Measurements from ENCODE around the gene UBTF.

The UBTF gene, protein sequence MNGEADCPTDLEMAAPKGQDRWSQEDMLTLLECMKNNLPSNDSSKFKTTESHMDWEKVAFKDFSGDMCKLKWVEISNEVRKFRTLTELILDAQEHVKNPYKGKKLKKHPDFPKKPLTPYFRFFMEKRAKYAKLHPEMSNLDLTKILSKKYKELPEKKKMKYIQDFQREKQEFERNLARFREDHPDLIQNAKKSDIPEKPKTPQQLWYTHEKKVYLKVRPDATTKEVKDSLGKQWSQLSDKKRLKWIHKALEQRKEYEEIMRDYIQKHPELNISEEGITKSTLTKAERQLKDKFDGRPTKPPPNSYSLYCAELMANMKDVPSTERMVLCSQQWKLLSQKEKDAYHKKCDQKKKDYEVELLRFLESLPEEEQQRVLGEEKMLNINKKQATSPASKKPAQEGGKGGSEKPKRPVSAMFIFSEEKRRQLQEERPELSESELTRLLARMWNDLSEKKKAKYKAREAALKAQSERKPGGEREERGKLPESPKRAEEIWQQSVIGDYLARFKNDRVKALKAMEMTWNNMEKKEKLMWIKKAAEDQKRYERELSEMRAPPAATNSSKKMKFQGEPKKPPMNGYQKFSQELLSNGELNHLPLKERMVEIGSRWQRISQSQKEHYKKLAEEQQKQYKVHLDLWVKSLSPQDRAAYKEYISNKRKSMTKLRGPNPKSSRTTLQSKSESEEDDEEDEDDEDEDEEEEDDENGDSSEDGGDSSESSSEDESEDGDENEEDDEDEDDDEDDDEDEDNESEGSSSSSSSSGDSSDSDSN

GRCh38 chr17:44219616-44220212, at the start of gene UBTF:
TSS of gene UBTF (minus strand) at chr17:44219675. CDS start at chr17:44218229, 1,446 bp downstream.
- peak; percentile 41 for DNase-seq (ENCODE audit: low read depth)

DNA sequence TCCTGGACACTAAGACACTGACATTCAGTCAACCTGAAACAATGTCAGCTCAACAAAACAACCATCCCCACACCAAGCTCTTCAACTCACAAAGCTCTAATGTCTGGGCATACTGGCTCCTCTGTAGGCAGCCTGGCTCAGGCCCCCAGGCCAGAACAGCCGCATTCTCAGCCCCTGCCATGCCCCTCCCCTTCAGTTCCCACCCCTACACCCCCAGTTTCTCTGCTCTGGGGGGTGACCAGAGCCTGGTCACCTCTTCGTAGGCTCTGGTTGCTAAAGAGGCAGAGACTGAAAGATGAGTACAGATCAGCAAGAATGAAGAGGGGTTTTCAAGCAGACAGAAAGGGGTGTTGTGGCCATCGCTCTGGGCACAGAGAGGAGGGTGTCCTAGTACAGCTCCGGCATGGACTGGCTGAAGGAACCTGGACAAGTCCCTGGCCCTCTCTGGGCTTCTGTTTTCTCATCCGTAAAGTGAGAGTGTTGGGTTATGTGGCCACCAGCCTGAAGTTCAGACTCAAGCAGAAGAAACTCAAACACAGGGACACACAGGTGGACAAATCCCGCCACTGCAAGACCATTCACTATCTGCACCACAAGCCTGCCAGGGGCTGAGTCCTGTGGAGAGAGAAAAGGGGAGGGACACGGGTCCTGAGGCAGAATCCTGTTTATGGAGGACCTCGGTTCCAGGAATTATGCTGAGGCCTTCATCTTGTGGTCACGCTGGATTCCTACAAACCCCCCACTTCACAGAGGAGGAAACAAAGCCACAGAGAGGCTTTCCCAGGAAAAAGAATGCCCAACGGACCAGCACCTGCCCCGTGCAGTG, 49.4 kb upstream of the UBTF start:
- DNase-seq (ENCODE audit: low read depth), result no peak

GRCh38 chr17:44267818-44268490, 48.5 kb upstream of the UBTF start, which contains the start of gene SLC4A1:
TSS of gene SLC4A1 (minus strand) at chr17:44268135. CDS start at chr17:44262866, 5,269 bp downstream.
- no peak for DNase-seq (ENCODE audit: low read depth)

GRCh38 chr17:44267165-44267455, 47.6 kb upstream of the UBTF start:
- DNase-seq (ENCODE audit: low read depth), result no peak

DNA sequence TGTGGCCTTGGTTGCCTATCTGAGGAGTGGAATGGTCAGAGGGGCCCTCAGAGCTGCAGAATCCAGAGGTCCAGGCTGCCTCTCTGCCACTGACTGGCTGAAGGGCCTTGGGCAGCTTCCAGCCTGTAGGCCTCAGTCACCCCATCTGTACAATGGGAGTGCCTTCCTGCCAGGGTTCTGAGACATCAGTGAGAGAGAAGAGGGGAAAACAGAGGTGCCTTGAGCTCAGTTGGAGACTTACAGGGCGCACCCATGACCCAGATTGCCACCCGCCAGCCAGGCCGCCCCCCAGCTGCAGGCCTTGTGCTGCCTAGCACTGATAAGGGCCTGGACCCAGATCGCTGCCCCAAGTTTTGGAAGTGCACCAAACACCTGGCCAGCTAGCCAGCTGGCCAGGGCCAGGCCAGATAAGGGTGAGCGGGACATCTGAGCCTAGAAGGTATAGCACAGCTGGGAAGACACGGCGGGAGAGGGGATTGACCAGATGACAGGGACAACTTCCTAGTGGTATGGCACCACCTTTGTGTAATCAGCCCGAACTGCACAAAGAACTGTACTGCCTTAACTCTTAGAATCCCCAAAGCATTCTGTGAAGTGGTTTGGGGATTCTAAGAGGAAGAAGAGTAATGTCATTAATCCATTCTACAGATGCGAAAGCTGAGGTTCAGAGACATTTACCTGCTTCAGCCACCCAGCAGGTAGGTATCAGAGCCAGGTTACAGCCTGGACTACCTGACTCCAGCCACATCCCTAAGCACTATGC, 47.1 kb upstream of the UBTF start:
- no peak for DNase-seq (ENCODE audit: low read depth)

DNA sequence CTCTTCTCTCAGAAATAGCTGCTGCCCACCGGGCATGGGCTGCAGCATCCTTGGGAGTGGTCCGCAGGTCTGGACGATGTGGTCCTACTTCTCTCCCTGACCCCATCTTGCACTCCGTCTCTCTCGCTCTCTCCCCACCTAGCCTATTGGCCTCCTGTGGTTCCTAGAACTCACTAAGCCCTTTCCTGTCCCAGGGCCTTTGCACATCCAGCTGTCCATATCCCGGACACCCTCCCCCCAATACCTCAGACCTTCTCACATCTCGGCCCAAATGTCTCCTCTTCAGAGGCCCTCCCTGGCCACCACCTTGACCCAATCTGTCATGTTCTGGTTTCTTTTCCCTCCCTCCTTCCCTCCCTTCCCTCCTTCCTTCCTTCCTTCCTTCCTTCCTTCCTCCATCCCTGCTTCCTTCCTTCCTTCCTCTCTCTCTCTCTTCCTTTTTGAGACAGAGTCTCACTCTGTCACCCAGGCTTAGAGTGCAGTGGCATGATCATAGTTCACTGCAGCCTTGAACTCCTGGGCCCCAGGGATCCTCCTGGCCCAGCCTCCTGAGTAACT, 43.9 kb upstream of the UBTF start:
- no peak for DNase-seq (ENCODE audit: low read depth)

DNA sequence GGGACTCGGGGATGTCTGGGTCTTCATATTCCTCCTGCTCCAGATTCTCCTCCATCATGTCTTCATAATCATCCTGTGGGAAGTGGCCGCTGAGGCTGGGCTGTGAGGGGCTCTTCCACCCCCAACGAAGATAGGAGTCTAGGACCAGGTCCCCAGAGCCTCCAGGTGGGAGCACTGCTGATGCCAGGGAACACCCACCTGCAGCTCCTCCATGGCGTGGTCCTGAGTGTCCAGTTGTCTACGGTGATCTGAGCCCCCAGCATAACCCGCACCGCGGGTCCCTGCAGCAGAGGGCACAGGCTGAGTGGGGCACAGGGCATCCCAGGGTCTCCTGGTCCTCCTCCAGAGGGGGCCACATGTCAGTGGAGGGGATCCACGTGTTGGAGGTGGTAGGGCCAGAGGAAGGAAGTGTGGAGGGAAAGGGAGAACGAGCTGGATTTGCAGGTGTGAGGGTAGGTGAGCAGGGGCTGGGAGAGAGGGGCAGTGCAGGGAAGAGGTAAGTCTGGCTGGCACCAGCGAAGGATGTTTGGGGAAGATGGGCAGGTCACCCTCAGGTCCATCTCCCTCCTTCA, 43.3 kb upstream of the UBTF start:
- DNase-seq (ENCODE audit: low read depth), result no peak

- DNase-seq (ENCODE audit: low read depth), result no peak
These were observed 40.8 kb upstream of the UBTF start for GRCh38 chr17:44260296-44260695.

DNA sequence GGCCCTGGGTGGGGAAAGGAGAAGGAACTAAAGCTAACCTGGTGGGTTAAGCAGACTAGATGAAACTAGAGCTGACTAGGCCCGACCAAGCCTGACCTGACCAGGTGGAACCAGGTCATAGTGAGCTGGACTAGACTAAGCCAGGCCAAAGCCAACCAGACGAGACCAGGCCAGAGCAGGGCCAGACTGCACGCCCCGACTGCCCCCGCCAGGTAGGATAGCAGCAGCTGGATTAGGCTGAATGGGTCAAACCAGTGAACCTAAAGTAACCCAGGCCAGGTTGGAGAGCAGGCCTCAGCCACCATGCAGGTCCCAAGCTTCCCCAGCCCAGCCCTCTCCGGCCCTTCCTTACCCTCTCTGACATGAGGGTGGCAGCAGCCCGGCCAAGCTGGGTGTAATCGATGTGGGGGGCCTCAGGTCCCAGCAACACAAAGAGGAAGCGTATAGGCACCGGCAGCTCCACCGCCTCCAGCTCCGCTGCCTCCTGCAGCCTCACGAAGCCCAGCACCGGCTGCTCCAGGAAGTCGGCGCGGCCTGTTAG, 39.4 kb upstream of the UBTF start:
- no peak for DNase-seq (ENCODE audit: low read depth)

DNA sequence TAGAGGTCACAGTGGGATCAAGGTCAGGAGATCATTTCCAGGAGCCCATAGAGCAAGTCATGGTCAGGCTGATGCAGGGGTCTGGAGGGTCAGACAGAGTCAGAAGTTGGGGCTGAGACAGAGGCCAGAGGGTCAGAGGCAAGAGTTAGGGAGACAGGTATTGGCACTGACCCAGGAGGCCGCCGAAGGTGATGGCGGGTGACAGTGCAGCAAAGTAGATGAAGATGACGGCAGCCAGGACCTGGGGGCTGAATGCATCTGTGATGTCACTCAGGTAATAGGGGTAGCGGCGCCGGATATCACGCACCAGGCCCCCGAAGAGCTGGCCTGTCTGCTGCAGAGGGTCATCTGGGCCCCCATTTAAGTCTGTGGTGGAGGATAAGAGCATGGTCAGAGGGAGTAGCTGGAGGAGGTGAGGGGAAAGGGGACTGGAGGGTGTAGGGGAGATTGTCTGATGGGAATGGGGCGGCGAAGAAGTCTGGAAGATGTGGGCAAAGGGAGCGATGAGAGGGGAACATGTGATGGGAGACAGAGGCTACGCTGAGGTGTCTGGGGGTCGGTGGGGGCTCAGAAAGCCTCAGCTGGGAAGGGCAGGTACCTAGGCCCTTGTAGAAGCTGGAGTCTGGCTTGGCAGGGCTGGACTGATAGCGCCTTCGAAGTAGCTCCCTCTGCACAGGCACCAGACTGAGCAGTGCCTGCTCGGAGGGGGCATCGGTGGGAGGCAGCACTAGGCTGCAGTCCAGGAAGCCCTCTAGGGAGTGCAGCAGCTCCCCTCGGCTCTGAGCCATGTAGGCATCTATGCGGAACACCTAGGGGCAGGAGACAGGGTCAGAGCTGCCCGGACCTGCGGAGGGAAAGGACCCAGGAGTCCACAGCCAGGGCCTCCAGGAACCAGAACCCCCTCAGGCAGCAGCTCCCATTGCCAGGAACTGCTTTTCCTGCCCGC, 38.6 kb upstream of the UBTF start:
- no peak for DNase-seq (ENCODE audit: low read depth)

GRCh38 chr17:44256671-44257070, 37.2 kb upstream of the UBTF start:
- no peak for DNase-seq (ENCODE audit: low read depth)

DNA sequence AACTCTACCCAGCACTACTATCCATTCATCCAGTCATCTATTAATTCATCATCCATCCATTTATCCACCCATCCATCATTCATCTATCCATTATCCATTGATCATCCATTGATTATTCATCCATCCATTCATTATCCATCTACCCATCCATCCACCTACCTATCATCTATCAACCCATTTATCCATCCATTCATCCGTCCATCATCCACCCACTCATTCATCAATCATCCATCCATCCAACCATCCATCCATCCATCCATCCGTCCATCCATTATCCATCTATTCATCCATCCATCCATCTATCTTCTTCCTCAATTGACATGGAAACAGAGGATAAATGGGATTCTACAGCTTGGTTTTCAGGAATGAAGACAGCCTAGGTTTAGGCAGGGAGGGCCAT, 36.4 kb upstream of the UBTF start:
- no peak for DNase-seq (ENCODE audit: low read depth)

- DNase-seq (ENCODE audit: low read depth), result no peak
These were observed 35.1 kb upstream of the UBTF start for GRCh38 chr17:44254361-44255095.

DNA sequence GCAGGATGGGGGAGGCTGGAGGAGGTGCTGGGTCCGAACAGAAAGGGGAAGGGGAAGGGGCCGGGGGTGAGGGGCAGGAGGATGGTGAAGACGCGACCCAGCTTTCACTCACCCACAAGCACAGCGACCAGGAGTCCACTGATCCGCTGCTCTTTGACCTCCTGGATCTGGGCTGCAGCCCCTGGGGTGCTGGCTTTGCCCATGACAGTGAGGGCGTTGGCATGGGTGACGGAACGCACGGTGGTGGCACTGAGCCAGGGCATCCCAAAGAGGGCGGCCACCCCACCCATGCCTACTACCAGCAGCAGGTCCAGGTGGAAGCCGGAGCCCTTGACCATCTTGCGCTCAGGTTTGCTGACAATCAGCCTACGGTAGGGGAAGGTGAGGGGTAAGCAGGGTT, 33.5 kb upstream of the UBTF start:
- DNase-seq (ENCODE audit: low read depth), result no peak

DNA sequence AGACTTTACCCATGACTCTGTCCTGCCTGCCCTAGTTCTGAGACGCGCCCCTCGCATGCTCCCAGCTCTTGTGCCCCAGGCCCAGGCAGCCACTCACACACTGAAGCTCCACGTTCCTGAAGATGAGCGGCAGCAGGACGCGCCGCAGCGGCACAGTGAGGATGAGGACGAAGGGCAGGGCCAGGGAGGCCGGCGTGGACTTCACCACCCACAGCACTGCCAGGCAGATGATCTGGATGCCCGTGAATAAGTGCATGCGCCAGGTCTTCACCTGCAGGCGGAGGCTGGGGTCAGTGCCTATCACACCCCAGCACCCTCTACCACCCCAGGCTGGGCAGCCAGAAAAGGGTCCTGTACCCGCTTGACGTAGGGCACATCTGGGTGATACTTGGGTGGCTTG, 31.6 kb upstream of the UBTF start:
- DNase-seq (ENCODE audit: low read depth), result no peak

GRCh38 chr17:44249501-44250246, 30.2 kb upstream of the UBTF start:
- DNase-seq (ENCODE audit: low read depth), result no peak
